Measurements from ENCODE around the gene PLEKHO1.

GRCh38 chr1:150118716-150119115 lies 31.0 kb upstream of the PLEKHO1 start:
- TF ChIP-seq MAX (IDR thresholded peaks at IDR 0.05) = no peak
- TF ChIP-seq TCF12 (IDR thresholded peaks at IDR 0.05; ENCODE audit: low read depth) = no peak
- TF ChIP-seq RAD21 (IDR thresholded peaks at IDR 0.05; ENCODE audit: low read depth) = no peak
- TF ChIP-seq REST (IDR thresholded peaks at IDR 0.05; ENCODE audit: low read depth) = no peak
- TF ChIP-seq YY1 (IDR thresholded peaks at IDR 0.05; ENCODE audit: low read depth) = no peak
- no peak for TF ChIP-seq EGR1 (IDR thresholded peaks at IDR 0.05)
- TF ChIP-seq TAF1 (IDR thresholded peaks at IDR 0.05; ENCODE audit: low read depth) = no peak
- no peak for TF ChIP-seq CEBPB (IDR thresholded peaks at IDR 0.05)
- no peak for TF ChIP-seq NFIC (IDR thresholded peaks at IDR 0.05)
- no peak for TF ChIP-seq TEAD4 (IDR thresholded peaks at IDR 0.05)
- no peak for TF ChIP-seq USF1 (IDR thresholded peaks at IDR 0.05)
- no peak for TF ChIP-seq CREB1 (IDR thresholded peaks at IDR 0.05; ENCODE audit: low read depth)
- TF ChIP-seq EP300 (IDR thresholded peaks at IDR 0.05; ENCODE audit: borderline replicate concordance) = no peak
